Esophagus (tissue), 2 donors: ENCODE measurements around the gene PDCD6IP. TPM values are rescaled to one million over a fixed set of nuclear protein-coding genes. Genes with fewer than 3 reads are reported as not detected.
"Not testable (repeated sequence)": the region's sequence is repeated elsewhere in the genome, so short reads cannot be mapped to it uniquely, and the experiment has no call there.

Source experiments
- H3K27ac ChIP-seq, 2 donors: one replicate each; pipeline ENCODE4 v1.5.1; 2013; ENCODE audit warnings: low read depth in 2 of 2, mild to moderate bottlenecking in 2 of 2, inconsistent platforms in 1 of 2, low read length in 1 of 2, moderate library complexity in 1 of 2
- H3K27me3 ChIP-seq, 2 donors: one replicate each; pipeline ENCODE4 v1.6.1; 2013; ENCODE audit warnings: low read length in 2 of 2, control low read depth in 1 of 2, mild to moderate bottlenecking in 1 of 2; ENCODE audit not compliant: insufficient read depth in 2 of 2, control insufficient read depth in 1 of 2
- H3K36me3 ChIP-seq, 2 donors: one replicate each; pipeline ENCODE4 v1.6.1; 2013; ENCODE audit warnings: low read length in 1 of 2; ENCODE audit not compliant: control insufficient read depth in 2 of 2, insufficient read depth in 2 of 2
- H3K4me1 ChIP-seq, 2 donors: one replicate each; pipeline ENCODE4 v1.6.1; 2013; ENCODE audit warnings: low read length in 1 of 2; ENCODE audit not compliant: control insufficient read depth in 2 of 2, insufficient read depth in 2 of 2
- H3K4me3 ChIP-seq, 2 donors: one replicate each; pipeline ENCODE4 v1.5.1; 2013; ENCODE audit warnings: low read length in 2 of 2, mild to moderate bottlenecking in 2 of 2, low read depth in 1 of 2, moderate library complexity in 1 of 2
- H3K9me3 ChIP-seq, 2 donors: one replicate each; pipeline ENCODE4 v1.6.1; 2013; ENCODE audit warnings: mild to moderate bottlenecking in 2 of 2, low read depth in 1 of 2, low read length in 1 of 2, moderate library complexity in 1 of 2; ENCODE audit not compliant: control insufficient read depth in 2 of 2, insufficient read depth in 1 of 2
- WGBS, 2 donors: extraction: QIAGEN DNeasy Blood & Tissue Kit; methylation state at CpG; one replicate each; pipeline ENCODE4 v1.1.7; 2013; 5-methylcytosine and 5-hydroxymethylcytosine counted together
- polyA plus RNA-seq, 2 donors: library from polyadenylated mRNA; stranded (reverse); fragments of 200-250 nt; gene quantifications; one replicate each; pipeline ENCODE4 v1.2.3, GENCODE V29; 2013
- donor health status: healthy with polysubstance abuse.
- donor health status: Bipolar disorder and iron deficiency.

PDCD6IP gene
- polyA plus RNA-seq, 2 donors, result 54.0 to 88.6 TPM

DNA sequence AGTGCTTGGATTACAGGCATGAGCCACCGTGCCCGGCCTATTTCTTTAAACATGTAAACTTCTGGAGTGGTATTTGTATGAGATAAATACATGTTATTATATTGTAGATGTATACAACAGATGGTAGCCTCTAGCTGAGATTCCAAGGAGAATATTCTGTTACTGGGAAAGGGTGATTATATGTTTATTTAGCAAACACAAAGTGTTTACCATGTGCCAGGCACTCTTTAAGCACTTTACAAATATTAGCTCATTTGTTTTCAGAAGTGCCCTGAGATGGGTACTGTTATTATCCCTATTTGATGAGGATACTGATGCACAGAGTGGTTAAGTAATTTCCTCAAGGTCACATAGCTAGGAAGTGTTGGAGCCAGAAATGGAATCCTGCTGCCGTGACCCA lies 38.8 kb downstream of the PDCD6IP start:
- H3K27me3 ChIP-seq, H3K9me3 ChIP-seq, H3K27ac ChIP-seq, H3K4me1 ChIP-seq, H3K4me3 ChIP-seq, H3K36me3 ChIP-seq: not testable (repeated sequence)
- 94 to 95% methylated on average over 2 of the region's 3 CpGs for WGBS, 2 donors

DNA sequence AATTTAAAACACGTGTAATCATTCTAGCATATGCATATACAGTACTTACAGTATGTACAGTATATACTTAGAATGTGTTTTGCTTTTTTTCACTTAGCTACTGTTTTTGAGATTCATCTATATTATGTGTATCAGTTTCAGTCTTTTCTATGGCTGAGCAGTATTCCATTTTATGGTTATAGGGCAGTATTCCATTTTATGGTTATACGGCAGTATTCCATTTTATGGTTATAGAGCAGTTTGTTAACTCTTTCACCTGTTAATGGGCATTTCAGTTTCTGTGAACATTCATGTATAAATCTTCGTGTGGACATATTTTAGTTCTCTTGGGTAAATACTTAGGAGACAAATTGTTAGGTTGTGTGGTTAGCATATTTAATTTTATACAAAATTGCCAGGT lies 40.9 kb downstream of the PDCD6IP start:
- H3K4me3 ChIP-seq, result no peak overlapping the region
- H3K27me3 ChIP-seq, result no peaks in the 10 kb centered on the region
- H3K4me1 ChIP-seq, result no peaks in the 10 kb centered on the region
- no peak overlapping the region for H3K27ac ChIP-seq
- peaks cover 0 to 3% of the 10 kb centered on the region in 2 donors for H3K36me3 ChIP-seq
- WGBS, 2 donors, result 89 to 92% methylated on average over 3 of the region's 3 CpGs
- no peaks in the 10 kb centered on the region for H3K9me3 ChIP-seq

DNA sequence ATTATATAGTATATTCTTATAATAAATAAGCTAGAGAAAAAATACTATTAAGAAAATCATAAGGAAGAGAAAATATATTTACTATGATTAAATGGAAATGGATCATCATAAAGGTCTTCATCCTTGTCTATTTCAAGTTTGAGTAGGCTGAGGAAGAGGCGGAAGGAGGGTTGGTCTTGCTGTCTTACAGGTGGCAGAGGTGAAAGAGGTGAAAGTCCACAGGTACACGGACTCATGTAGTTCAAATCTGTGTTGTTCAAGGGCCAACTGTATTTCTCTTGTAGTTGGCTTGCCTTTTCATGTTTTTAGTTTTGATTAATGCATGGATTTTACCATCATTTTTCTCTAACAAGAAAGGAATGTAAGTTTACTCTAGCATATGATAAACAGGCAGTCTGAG lies 41.7 kb downstream of the PDCD6IP start:
- Histone ChIP-seq H3K4me3 (no peak overlapping the region), H3K27ac (no peak overlapping the region), H3K36me3 (peaks cover 0 to 5% of the 10 kb centered on the region in 2 donors), H3K27me3 (no peaks in the 10 kb centered on the region), H3K4me1 (no peaks in the 10 kb centered on the region), H3K9me3 (no peaks in the 10 kb centered on the region)
- 67 to 81% methylated on average over 2 of the region's 2 CpGs for WGBS, 2 donors

DNA sequence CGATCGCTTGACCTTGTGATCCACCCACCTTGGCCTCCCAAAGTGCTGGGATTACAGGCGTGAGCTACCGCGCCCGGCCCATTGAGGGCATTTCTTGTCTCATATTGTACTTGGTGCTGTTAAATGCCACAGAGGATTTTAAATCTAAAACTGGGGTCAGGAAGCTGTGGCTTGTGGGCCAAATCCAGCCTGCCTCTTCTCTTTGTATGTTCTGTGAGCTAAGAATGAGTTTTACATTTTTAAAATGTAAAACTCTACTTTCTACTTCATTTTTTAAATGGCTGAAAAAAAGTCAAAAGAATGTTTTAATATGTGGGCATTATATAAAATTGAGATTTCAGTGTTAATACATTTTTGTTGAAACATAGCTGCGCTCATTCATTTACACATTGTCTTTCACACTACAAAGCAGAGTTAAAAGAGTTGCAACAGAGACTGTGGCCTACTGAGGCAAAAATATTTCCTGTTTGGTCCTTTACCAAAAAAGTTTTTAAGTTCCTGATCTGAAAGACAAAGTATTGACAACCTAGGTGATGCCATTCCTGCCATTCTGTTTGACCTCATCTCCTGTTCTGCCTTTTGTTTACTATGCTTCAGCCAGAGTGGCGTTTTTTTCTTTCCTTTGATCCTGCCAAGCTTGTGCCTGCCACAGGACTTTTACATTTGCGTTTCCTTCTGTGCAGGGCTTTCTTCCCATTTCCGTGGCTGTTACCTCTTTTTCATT lies 50.4 kb downstream of the PDCD6IP start:
- H3K27me3 ChIP-seq, result no peaks in the 10 kb centered on the region
- H3K9me3 ChIP-seq, result no peaks in the 10 kb centered on the region
- H3K36me3 ChIP-seq, result peaks cover 0 to 5% of the 10 kb centered on the region in 2 donors
- WGBS, 2 donors, result 81 to 86% methylated on average over 10 of the region's 10 CpGs
- no peak overlapping the region for H3K27ac ChIP-seq
- H3K4me1 ChIP-seq, result no peaks in the 10 kb centered on the region
- H3K4me3 ChIP-seq, result no peak overlapping the region

DNA sequence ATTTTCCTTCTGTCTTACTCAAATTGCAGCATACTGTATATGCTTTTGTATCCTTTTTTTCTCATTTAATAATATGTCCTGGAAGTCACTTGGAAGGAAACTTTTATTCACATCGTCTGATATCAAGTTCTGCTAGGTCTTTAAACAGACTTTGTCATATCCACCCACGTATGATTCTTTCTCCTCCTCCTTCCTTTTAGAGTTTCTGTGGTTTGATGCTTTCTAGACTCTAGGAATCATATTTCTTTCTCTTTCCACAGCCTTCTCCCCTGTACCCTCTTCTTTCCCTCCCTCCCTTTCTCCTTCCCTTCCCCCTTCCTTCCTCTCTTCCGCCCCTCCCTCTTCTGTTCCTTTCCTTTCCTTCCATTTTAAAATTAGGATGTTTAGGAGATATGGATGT lies 52.2 kb downstream of the PDCD6IP start:
- H3K36me3 ChIP-seq, H3K4me3 ChIP-seq, H3K27ac ChIP-seq, H3K4me1 ChIP-seq, H3K27me3 ChIP-seq, H3K9me3 ChIP-seq: not testable (repeated sequence)
- WGBS, 2 donors, result 83 to 84% methylated on average over 2 to 3 of the region's 3 CpGs

DNA sequence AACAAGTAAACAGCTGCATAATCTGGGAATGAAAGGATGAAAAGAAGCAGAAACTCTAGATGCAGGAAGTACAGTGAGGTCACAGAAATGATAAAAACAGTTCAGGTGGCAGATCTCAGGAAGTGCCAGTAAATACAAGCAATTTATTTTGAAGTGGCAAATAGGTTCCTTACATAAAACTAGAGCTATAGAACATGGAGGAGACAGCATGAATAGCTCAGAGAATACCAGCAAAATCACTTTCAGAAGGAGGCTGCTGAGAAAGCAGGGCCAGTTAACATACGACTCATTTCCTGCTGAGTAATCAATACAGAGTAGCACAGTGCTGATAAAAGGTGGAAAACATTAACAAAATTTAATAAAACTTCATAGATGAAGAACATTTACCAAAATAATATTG lies 57.0 kb downstream of the PDCD6IP start:
- 47 to 77% methylated on average over 1 of the region's 1 CpG for whole genome bisulfite sequencing, 2 donors
- not testable (repeated sequence) for H3K9me3 ChIP-seq, H3K4me3 ChIP-seq, H3K27ac ChIP-seq, H3K36me3 ChIP-seq, H3K4me1 ChIP-seq, H3K27me3 ChIP-seq

DNA sequence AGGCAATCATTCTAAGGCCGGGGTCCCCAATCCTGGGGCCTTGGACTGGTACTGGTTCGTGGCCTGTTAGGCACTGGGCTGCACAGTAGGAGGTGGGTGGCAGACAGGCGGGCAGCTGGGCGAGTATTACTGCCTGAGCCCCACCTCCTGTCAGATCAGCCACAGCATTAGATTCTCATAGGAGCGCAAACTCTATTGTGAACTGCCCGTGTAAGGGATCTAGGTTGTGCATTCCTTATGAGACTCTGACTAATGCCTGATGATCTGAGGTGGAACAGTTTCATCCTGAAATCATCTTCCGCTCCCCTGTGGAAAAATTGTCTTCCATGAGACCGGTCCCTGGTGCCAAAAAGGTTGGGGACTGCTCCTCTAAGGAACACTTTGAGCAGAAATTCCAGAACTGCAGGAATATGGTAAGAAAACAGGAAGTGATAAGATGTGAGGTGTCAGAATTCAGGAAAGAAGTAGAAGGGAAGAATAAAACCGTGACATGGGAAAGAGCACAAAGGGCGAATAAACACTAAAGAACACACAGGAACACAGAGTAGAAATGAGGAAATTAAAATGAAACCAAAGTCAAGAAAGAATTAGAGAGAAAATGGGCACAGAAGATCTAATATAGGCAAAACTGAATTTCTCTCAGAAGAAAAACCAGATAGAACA lies 57.6 kb downstream of the PDCD6IP start:
- no peak overlapping the region for H3K4me3 ChIP-seq
- H3K27ac ChIP-seq, result no peak overlapping the region
- H3K27me3 ChIP-seq, result no peaks in the 10 kb centered on the region
- H3K9me3 ChIP-seq, result no peaks in the 10 kb centered on the region
- H3K36me3 ChIP-seq, result peaks cover 0 to 5% of the 10 kb centered on the region in 2 donors
- WGBS, 2 donors, result 80 to 86% methylated on average over 10 of the region's 10 CpGs
- H3K4me1 ChIP-seq, result no peaks in the 10 kb centered on the region

DNA sequence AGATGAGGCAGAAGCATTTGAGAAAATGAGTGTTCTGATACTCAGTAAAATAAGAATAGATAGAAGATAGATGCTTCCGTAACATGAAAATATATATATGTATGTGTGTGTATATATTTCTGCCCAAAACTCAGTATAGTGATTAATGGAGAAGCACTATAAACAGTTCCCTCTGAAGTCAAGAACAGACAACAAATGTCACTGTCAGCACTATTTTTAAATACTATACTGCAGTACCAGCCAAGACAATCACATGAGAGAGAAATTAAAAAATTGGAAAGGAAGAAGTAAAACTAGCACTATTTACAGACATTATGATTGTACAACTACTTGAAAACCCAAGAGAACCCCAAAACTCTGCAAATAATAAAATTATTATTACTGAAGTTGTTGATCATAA lies 59.3 kb downstream of the PDCD6IP start:
- 88 to 94% methylated on average over 1 of the region's 1 CpG for WGBS, 2 donors
- not testable (repeated sequence) for H3K4me1 ChIP-seq, H3K27ac ChIP-seq, H3K4me3 ChIP-seq, H3K9me3 ChIP-seq, H3K27me3 ChIP-seq, H3K36me3 ChIP-seq

DNA sequence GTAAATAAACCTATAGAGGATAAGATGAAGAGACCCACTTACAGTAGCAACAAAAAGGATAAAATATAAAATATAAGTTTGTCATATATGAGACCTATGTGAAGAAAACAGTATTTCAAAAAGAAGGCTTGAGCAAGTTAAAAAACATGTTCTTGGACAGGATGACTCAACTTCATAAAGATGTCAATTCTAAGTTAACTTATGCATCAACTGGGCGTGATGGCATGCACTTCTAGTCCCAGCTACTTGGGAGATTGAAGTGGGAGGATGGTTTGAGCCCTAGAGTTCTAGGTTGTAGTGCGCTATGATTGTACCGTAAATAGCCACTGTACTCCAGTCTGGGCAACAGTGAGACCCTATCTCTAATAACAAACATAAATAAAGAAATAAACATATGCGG lies 59.7 kb downstream of the PDCD6IP start:
- H3K36me3 ChIP-seq, result peaks cover 0 to 5% of the 10 kb centered on the region in 2 donors
- WGBS, 2 donors, result 98 to 99% methylated on average over 4 of the region's 4 CpGs
- no peak overlapping the region for H3K4me3 ChIP-seq
- no peaks in the 10 kb centered on the region for H3K4me1 ChIP-seq
- H3K27ac ChIP-seq, result no peak overlapping the region
- H3K27me3 ChIP-seq, result no peaks in the 10 kb centered on the region
- H3K9me3 ChIP-seq, result no peaks in the 10 kb centered on the region
